ENCODE measurements around the gene FBXL22.

DNA sequence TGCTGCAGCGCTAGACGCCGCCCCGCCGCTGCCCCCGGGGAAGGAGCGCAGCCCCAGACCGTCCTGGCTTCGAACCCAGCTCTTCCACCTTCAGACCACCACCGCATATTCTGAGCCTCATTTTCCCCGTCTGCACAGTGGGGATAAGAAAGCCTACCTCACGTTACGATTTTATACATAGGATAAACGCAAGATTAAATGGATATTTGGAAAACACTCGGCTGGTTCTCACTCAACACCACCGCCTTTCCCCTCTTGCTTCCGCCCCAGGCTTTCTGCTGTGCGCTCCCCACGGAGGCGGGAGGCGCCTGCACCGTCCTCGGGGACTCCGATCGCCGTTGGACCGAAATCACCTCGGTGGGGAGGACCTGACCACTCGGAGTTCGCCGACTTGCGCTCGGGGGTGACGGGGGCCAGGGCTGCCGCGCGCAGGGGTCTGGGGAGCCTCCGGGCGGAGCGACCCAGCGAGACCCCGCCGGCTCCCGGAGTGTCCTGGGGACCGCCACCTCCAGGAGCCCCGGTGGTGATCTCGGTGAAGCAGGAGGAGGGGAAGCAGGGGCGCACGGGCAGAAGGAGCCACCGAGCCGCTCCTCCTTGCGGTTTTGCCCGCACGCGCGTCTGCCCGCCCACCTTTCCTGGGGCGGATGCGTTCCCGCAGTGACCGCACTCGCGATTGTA lies 4.0 kb downstream of the FBXL22 start:
- TF ChIP-seq, protein P1, sequence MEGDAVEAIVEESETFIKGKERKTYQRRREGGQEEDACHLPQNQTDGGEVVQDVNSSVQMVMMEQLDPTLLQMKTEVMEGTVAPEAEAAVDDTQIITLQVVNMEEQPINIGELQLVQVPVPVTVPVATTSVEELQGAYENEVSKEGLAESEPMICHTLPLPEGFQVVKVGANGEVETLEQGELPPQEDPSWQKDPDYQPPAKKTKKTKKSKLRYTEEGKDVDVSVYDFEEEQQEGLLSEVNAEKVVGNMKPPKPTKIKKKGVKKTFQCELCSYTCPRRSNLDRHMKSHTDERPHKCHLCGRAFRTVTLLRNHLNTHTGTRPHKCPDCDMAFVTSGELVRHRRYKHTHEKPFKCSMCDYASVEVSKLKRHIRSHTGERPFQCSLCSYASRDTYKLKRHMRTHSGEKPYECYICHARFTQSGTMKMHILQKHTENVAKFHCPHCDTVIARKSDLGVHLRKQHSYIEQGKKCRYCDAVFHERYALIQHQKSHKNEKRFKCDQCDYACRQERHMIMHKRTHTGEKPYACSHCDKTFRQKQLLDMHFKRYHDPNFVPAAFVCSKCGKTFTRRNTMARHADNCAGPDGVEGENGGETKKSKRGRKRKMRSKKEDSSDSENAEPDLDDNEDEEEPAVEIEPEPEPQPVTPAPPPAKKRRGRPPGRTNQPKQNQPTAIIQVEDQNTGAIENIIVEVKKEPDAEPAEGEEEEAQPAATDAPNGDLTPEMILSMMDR (IDR thresholded peaks at IDR 0.05 in 8 of 11, conservative IDR thresholded peaks at IDR 0.05 in 3 of 11) = peak in 4 of 11 experiments; percentile 5 to 25 (median 22)
- TF ChIP-seq POLR2AphosphoS5 (IDR thresholded peaks at IDR 0.05) = peak; percentile 4 to 70 (median 27)
